OCI-LY3 (cell line): Measurements from ENCODE around the gene APOBEC3B.
"Not testable (repeated sequence)": the region's sequence is repeated elsewhere in the genome, so short reads cannot be mapped to it uniquely, and the experiment has no call there.

ENCODE experiments used
- CTCF ChIP-seq: fragments of 200-600, 300-600 bp; sonication (generic); IDR thresholded peaks from 2 replicates; pipeline ENCODE4 v1.5.1; 2014; ENCODE audit warnings: antibody characterized with exemption, low read length, low read depth
- EZH2phosphoT487 ChIP-seq: fragments of 200-600 bp; shearing (Covaris generic); IDR thresholded peaks from 2 replicates; pipeline ENCODE4 v1.6.1; 2018; ENCODE audit warnings: antibody characterized with exemption, mixed run types, low read depth

- TF ChIP-seq CTCF, EZH2phosphoT487: not testable (repeated sequence)
These were observed 4.9 kb upstream of the APOBEC3B start for GRCh38 chr22:38977289-38977688.
